Lower lobe of right lung (tissue), 2 donors: ENCODE results near the gene PHF12. TPM values are rescaled to one million over a fixed set of nuclear protein-coding genes. Genes with fewer than 3 reads are reported as not detected.
A peak's percentile ranks its signal among the peaks of the same experiment; 100 is the strongest.

ENCODE experiments used
- ATAC-seq, 2 donors: fragments of 200-7000 bp; cut with Tn5 transposase; one replicate each; pipeline ENCODE4 v1.9.1; 2020 to 2022; ENCODE audit warnings: mild to moderate bottlenecking in 2 of 2, moderate library complexity in 2 of 2
- DNase-seq: peaks from one replicate; pipeline ENCODE4 v3.0.0-alpha.2; 2020
- H3K27ac ChIP-seq: fragments of 200-600 bp; one replicate; pipeline ENCODE4 v1.8.0; 2022
- H3K27me3 ChIP-seq: fragments of 200-600 bp; one replicate; pipeline ENCODE4 v1.8.0; 2022; ENCODE audit warnings: low read depth
- H3K36me3 ChIP-seq: fragments of 200-600 bp; one replicate; pipeline ENCODE4 v1.8.0; 2022; ENCODE audit warnings: mild to moderate bottlenecking
- H3K4me1 ChIP-seq: fragments of 200-600 bp; one replicate; pipeline ENCODE4 v1.8.0; 2022
- H3K4me3 ChIP-seq: fragments of 200-600 bp; one replicate; pipeline ENCODE4 v1.8.0; 2022; ENCODE audit warnings: mild to moderate bottlenecking
- H3K9me3 ChIP-seq: fragments of 200-600 bp; one replicate; pipeline ENCODE4 v1.8.0; 2022
- intact Hi-C: fragments of 100-400 bp; cut with DNase I; formaldehyde crosslinking; loops from one replicate; pipeline ENCODE4 v1.11.0; 2022
- microRNA-seq: library from miRNA; unstranded; fragments of <30 nt; microRNA quantifications from one replicate; pipeline ENCODE4 v1.2.0, GENCODE V29; 2020; ENCODE audit warnings: borderline number of aligned reads
- total RNA-seq: library from RNA; stranded (reverse); fragmentation: NEBNext Ultra II Directional; extraction: Animal tissue kit (Norgen Biotek cat#: 25700); gene quantifications from one replicate; pipeline ENCODE4 v1.2.1, GENCODE V29; 2021
- TF ChIP-seq, protein P1 (sequence below): fragments of 200-600 bp; IDR thresholded peaks from one replicate; pipeline ENCODE4 v1.8.0; 2022; ENCODE audit warnings: antibody characterized with exemption, mild to moderate bottlenecking
- donor health status: DM: no; HTN: yes; CAD: no; lungs with severe emphysema.

The PHF12 gene
- total RNA-seq, 1 donor from 2014 or later = 36.2 TPM

DNA sequence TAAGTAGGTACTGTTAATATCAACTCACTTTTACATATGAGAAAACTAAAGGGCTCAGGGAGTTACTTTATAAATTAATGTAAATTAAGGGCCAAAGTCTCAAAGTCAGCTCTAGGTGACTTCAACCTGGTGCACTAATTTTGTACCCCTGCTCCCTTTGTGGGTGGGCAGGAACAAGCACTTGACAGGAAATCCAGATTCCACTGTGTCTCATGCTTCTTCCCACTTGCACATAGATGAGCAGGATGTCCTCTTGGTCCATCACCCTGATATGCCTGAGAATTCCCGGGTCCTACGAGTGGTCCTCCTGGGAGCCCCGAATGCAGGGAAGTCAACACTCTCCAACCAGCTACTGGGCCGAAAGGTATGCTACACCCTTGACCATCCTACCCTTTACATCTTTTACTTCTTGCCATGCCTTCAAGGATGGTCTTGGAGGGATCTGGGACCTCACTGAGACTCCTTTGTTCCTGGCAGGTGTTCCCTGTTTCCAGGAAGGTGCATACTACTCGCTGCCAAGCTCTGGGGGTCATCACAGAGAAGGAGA lies 95.2 kb downstream of the PHF12 start:
- TF ChIP-seq, protein P1, sequence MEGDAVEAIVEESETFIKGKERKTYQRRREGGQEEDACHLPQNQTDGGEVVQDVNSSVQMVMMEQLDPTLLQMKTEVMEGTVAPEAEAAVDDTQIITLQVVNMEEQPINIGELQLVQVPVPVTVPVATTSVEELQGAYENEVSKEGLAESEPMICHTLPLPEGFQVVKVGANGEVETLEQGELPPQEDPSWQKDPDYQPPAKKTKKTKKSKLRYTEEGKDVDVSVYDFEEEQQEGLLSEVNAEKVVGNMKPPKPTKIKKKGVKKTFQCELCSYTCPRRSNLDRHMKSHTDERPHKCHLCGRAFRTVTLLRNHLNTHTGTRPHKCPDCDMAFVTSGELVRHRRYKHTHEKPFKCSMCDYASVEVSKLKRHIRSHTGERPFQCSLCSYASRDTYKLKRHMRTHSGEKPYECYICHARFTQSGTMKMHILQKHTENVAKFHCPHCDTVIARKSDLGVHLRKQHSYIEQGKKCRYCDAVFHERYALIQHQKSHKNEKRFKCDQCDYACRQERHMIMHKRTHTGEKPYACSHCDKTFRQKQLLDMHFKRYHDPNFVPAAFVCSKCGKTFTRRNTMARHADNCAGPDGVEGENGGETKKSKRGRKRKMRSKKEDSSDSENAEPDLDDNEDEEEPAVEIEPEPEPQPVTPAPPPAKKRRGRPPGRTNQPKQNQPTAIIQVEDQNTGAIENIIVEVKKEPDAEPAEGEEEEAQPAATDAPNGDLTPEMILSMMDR = no peak
- intact Hi-C loops = no loop called here
- Histone ChIP-seq H3K36me3 (peaks cover 50% of the 10 kb centered on the region), H3K4me3 (no peak overlapping the region), H3K9me3 (no peaks in the 10 kb centered on the region), H3K27ac (no peak overlapping the region), H3K27me3 (no peaks in the 10 kb centered on the region), H3K4me1 (peaks cover 16% of the 10 kb centered on the region)
- peak; percentile 3 for DNase-seq
- no peak for ATAC-seq

DNA sequence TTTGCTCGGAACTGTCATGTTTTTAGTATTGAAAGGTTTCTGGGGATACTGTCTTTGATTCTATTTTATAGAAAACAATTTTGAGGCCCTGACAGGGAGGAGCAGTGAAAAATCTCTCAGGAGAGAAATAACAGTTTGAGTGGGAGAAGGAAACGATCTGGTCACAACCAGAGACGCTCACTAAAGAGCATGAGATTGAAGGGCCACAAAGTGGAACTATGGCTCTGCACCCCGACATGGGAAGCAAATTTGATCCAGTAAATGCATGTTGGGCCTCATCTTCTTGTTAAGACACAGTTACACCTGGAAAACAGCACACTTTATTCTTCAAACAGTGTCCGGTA lies 96.0 kb downstream of the PHF12 start:
- DNase-seq (no peak), ATAC-seq (no peak)
- TF ChIP-seq, protein P1 = no peak
- Histone ChIP-seq H3K9me3 (no peaks in the 10 kb centered on the region), H3K4me3 (peak overlapping the region; percentile 71), H3K4me1 (peaks cover 16% of the 10 kb centered on the region), H3K27ac (peak overlapping the region; percentile 77), H3K27me3 (no peaks in the 10 kb centered on the region), H3K36me3 (peaks cover 43% of the 10 kb centered on the region)
- intact Hi-C loops = no loop called here

Small RNA genes within 50 kb of the gene (microRNA-seq; reads per million reads assigned to microRNA genes)
- not detected for gene MIR451B

Other genes starting within 250 kb of the PHF12 start
- gene PROCA1, start 239.6 kb downstream of the PHF12 start, total RNA-seq = 4.4 TPM
- 62.3 TPM for gene RAB34, start 233.7 kb downstream of the PHF12 start, total RNA-seq
- gene RPL23A, start 231.5 kb downstream of the PHF12 start, total RNA-seq = 1,156 TPM
- 19.8 TPM for gene TLCD1, start 225.3 kb downstream of the PHF12 start, total RNA-seq
- gene NEK8, start 222.7 kb downstream of the PHF12 start, total RNA-seq = 11.3 TPM
- 52.8 TPM for gene TRAF4, start 207.5 kb downstream of the PHF12 start, total RNA-seq
- 21.7 TPM for gene FAM222B, start 108.7 kb downstream of the PHF12 start, total RNA-seq
- gene ERAL1, start 96.5 kb downstream of the PHF12 start, total RNA-seq = 26.1 TPM
- 170 TPM for gene FLOT2, start 53.8 kb downstream of the PHF12 start, total RNA-seq
- gene DHRS13, start 48.4 kb downstream of the PHF12 start, total RNA-seq = 10.6 TPM
- not detected for gene SEZ6, start 54.5 kb upstream of the PHF12 start, total RNA-seq
- 1.3 TPM for gene PIPOX, start 91.6 kb upstream of the PHF12 start, total RNA-seq
- gene MYO18A, start 228.9 kb upstream of the PHF12 start, total RNA-seq = 59.5 TPM